Measurements from ENCODE around the gene MTRFR.

MTRFR gene

GRCh38 chr12:123271001-123271668 is 37.9 kb downstream of the MTRFR start:
- peak; percentile 73 for DNase-seq

- DNase-seq, result no peak
These were observed 39.9 kb downstream of the MTRFR start for GRCh38 chr12:123273166-123273565.

DNA sequence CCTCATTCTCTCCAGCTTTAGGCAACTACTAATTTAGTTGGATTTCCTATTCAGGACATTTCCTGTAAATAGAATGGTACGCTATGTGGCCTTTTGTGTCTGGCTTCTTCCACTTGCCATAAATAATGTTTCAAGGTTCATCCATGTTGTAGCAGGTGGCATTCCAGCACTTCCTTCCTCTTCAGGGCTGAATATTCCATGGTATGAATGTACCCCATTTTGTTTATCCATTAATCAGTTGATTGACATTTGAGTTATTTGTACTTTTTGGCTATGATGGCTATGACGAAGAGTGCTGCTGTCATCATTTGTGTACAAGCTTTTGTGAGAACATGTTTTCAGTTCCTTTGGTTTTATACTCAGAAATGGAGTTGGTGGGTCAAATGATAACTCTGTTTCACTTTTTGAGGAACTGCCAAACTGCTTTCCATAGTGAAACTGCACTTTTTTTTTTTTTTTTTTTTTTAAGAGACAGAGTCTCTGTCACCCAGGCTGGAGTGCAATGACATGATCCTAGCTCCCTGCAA is 44.9 kb downstream of the MTRFR start:
- no peak for DNase-seq

GRCh38 chr12:123280971-123281370 is 47.7 kb downstream of the MTRFR start:
- no peak for DNase-seq

- no peak for DNase-seq
These were observed 48.9 kb downstream of the MTRFR start for GRCh38 chr12:123282111-123282510.

GRCh38 chr12:123283461-123283860 is 50.2 kb downstream of the MTRFR start:
- no peak for DNase-seq

- DNase-seq, result no peak
These were observed 51.4 kb downstream of the MTRFR start for GRCh38 chr12:123284669-123285068.

DNA sequence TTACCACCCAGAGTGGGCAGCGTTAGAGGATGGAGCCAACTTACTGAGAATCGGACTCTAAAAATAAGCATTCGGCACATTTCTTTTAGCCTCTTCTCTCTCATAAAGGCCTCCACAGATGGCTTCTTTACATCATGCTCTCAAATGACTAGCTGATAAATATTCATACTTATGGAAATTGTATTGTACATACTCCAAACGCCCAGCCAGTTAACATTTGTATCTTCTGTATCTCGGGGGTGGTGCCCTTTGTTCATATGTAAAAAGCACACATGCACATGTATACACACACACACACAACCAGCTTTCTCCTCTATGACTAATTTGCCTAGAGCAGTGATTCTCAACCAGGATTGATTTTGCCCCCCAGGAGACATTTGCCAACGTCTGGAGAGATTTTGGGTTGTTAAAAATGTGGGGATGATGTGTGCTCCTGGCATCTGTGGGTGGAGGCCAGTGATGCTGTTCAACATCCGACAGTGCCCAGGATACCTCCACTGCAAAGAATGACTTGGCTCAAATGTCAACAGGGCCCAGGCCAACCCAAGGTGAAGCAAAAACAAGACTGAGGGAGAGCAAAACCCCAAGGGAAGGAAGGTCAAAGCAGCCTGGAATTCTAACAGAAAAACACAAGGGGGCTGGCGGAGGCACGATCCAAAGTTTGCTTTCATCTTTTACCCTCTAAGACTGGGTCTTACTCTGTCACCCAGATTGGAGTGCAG is 53.6 kb downstream of the MTRFR start:
- DNase-seq, result no peak

GRCh38 chr12:123288751-123289346 is 55.6 kb downstream of the MTRFR start:
- DNase-seq, result no peak

DNA sequence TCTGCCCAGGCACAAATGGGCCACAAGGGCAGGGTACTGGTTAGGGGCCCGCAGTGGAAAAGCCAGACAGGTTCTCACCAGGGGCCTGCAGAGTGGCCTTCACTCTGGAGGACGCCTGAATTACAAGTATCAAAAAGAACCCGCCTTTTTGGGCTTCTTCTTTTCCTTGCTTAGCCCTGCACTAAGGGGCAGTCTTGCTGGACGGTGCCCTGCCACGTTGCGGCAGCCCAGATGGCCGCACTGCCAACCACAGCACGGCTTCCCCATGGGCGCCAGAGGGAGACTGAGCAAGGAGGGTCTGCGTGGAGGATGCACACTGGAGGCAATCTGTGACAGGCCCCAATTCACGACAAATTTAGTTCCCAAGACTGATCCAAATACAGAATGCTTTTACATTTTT is 56.7 kb downstream of the MTRFR start:
- DNase-seq, result no peak

DNA sequence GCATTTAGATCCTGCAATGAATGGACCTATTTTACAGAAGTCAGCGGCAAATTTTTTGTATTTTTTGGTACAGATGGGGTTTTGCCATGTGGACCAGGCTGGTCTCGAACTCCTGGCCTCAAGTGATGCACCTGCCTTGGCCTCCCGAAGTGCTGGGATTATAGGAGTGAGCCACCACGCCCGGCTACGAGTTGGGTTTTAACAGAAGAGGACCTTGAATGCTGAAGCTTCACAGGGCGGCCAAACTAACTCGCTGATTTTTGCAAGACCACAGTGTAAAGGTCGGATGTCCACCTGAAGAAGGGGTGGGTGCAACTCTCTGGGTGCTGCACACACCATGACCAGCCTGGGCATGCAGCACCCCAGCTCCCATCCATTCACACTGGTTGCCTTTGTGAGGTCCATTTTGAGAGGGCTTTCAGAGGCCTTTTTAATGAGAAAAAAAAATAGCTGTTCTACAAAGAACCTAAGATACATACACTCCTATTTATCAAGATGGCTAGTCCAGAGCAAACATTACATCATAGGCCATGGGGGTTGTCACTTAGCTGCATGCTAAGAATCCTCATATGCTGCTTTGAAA is 60.0 kb downstream of the MTRFR start:
- DNase-seq, result no peak

DNA sequence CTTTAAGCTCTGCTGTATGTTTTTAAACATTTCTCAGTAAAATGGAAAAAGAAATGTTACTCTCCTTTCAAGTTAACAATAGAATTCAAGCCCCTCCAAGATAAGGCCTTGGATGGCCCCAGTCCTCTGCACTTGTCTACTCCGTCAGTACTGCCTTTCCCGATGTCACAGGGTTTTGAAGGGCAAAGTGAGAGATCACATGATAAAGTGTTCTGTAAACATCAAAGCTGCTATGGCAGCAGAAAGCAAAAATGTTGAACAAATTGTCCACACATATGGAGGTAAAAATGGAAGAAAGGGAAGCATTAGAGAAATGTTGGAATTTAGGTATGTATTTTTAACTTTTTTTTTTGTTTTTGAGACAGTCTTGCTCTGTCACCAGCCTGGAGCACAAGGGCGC is 71.9 kb downstream of the MTRFR start:
- DNase-seq, result no peak

DNA sequence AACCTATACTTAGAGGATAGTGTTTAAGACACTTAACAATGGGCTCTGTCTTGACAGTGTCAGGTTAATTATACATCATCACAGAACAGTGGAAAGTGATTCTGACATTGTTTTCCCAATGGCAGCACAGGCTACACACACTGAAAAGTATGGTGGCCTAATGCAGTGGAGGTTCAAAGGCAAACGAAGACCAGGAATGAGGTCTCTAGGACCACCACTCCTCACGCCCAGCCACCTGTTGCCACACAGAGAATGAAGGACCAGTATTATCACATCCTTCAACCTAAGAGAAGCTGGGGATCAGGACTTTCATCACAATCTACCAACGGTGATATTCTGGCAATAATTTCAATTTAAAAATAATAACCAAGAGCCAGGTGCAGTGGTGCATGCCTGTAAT is 73.0 kb downstream of the MTRFR start:
- no peak for DNase-seq

Measured in activated CD4-positive, alpha-beta T cell treated with anti-CD3 and anti-CD28 coated beads, Interleukin-2, amount 50 U/mL, for 4 hours (primary cell).